ENCODE results near the gene RPH3AL.
"Not testable (repeated sequence)": the region's sequence is repeated elsewhere in the genome, so short reads cannot be mapped to it uniquely, and the experiment has no call there.

The RPH3AL gene

GRCh38 chr17:237406-237955 lies 115.1 kb downstream of the RPH3AL start:
- DNase-seq (ENCODE audit: low spot score): no peak

DNA sequence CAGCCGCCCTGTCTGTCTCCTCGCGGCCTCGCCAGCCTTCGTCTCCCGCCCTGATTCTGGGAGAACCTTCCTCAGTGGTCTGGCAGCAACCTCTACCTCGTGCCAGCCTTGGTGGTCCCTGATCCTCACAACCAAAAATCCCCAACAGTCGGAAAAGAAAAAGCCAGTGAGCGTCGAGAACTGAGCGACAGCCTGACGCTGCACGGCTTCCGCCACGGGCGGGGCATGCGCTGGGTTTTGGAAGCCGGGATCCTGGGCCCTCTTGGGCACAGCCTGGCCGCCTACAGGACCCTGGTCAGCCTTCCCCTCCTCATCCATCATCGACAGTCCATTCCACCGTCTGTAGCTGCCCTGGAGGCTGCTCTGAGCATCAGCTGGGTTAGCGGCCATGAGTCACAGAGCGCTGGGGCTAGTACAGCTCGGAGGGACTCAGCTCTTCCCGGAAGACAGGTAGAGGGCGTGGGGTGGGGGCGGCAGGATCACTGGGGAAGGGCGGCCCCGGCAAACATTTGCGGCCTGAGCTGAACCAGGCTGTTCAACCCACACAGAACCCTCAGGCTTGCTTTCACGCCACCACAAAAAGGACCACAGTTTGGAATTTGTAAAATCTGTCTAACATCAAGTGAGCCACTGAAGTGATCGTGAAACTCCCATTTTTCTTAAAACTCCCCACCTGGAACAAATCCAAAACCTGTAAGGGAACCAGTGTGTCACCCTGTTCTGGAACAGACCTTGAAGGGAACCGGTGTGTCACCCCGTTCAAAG lies 115.8 kb downstream of the RPH3AL start:
- DNase-seq (ENCODE audit: low spot score): no peak

GRCh38 chr17:235831-236640 lies 116.6 kb downstream of the RPH3AL start:
- no peak for DNase-seq (ENCODE audit: low spot score)

DNA sequence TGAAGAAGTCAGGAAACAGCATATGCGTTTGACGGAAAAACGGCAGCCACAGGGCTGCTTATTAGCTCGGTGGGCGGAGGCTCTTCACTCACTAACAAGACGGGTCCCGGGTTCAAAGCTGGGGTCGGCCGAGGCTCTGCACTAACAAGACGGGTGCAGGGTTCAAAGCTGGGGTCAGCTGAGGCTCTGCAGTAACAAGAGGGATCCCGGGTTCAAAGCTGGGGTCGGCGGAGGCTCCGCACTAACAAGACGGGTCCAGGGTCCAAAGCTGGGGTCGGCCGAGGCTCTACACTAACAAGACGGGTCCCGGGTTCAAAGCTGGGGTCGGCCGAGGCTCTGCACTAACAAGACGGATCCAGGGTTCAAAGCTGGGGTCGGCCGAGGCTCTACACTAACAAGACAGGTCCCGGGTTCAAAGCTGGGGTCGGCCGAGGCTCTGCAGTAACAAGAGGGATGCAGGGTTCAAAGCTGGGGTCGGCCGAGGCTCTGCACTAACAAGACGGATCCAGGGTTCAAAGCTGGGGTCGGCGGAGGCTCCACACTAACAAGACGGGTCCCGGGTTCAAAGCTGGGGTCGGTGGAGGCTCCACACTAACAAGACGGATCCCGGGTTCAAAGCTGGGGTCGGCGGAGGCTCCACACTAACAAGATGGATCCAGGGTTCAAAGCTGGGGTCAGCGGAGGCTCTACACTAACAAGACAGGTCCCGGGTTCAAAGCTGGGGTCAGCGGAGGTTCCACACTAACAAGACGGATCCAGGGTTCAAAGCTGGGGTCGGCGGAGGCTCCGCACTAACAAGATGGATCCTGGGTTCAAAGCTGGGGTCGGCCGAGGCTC lies 117.4 kb downstream of the RPH3AL start:
- not testable (repeated sequence) for DNase-seq (ENCODE audit: low spot score)

DNA sequence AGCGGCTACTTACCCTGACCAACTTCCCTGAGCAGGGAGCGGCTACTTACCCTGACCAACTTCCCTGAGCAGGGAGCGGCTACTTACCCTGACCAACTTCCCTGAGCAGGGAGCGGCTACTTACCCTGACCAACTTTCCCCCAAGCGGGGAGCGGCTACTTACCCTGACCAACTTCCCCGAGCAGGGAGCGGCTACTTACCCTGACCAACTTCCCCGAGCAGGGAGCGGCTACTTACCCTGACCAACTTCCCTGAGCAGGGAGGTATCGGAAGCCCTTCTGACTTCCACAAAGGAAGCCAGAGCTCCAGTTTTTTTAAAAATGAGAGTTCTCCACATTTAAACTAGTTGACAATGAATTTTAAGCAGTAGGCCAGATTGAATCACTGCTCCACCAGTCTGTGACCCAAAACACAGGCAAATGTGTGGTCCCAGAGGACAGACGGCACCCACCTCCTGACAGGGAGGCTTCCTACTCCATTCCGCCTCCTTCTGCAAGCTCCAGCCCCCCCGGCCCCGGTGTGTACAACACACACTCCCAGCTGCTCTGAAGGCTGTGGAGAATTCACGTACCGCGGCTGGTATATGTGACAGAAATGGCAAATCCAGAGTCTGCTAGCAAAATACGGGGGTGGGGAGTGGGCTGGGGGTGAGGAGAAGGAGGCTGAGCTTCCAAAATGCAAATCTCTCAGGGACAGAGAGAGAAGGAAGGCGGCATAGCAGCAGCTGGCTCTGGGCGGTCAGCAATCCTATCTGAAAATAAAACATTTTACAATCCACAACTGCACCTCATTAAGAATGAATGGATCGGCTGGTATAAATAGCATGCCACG lies 118.2 kb downstream of the RPH3AL start:
- DNase-seq (ENCODE audit: low spot score): not testable (repeated sequence)

DNA sequence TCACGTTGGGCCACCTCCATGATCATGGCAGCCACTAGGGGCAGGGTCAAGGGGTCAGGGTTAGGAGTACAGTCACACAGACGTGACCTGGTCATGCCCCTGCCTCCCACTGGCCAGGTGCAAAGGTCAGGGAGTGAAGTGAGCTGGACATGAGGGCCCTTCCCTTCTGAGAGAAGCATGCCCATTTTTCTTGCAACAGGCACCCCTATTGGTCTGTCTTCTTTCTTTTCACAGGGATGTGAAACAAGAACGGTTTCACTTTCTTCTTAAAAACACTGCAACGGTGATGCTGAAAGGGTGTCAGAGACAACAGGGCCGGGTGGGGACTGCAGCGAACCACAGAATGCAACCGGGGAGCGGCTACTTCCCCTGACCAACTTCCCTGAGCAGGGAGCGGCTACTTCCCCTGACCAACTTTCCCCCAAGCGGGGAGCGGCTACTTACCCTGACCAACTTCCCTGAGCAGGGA lies 119.1 kb downstream of the RPH3AL start:
- no peak for DNase-seq (ENCODE audit: low spot score)

DNA sequence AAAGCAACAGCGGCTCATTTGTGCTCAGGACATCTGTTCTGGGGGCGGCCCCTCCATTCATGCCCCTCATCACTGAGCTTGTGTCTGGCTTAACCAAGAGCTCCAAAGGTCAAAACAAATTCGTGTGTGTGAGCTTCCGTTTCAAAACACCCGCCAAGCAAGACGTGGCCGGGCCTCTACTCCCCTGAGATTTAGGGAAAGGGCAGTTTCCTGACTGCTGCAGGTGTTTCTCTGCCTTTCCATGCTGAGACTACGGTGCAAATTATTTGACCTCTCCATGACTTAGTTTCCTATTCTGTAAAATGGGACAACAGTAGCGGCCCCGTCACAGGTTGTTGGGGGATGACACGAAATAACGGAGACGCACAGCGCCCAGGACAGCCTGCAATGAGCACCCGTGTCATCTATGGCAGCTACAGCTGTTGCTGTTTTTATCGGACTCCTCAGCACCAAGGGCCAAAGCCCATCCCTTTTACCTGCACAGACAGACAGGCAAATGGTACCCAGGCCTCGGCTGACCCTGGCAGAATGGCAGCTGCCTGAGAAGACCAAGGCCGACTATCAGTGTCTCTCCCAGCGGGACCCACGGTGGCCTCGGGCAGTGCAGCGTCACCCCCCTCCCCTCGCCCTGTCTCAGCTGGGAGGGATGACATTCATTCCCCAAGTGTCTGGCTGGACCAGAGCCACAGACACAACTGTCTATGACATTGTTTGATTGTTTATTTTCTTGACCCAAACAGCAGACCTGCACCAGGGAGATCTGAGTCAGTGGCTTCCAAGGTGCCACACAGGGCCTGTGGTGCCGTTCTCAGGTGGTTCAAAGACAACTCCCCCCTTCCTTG lies 120.4 kb downstream of the RPH3AL start:
- DNase-seq (ENCODE audit: low spot score): no peak

- DNase-seq (ENCODE audit: low spot score): no peak
These were observed 121.2 kb downstream of the RPH3AL start for GRCh38 chr17:231191-231965.

DNA sequence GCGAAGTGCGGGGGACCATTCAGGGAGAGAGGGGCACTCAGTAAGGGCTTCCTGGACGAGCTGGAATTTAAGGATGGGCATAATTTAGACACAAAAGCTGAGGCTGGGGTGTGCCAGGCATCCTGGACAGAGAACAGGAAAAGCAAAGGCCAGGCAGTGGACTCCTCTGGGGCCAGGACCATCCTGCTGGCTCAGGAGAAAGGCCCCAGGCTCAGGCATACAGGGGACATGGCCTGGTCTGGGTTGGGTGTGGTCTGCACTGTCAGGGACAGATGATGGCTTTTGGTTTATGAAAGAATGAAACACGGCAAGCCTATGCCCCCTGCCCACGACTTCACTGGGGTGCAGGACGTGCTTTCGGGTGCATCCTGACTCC lies 122.2 kb downstream of the RPH3AL start:
- DNase-seq (ENCODE audit: low spot score): no peak

GRCh38 chr17:229709-230394 lies 122.8 kb downstream of the RPH3AL start:
- DNase-seq (ENCODE audit: low spot score): no peak

GRCh38 chr17:228951-229708 lies 123.5 kb downstream of the RPH3AL start:
- DNase-seq (ENCODE audit: low spot score): no peak

DNA sequence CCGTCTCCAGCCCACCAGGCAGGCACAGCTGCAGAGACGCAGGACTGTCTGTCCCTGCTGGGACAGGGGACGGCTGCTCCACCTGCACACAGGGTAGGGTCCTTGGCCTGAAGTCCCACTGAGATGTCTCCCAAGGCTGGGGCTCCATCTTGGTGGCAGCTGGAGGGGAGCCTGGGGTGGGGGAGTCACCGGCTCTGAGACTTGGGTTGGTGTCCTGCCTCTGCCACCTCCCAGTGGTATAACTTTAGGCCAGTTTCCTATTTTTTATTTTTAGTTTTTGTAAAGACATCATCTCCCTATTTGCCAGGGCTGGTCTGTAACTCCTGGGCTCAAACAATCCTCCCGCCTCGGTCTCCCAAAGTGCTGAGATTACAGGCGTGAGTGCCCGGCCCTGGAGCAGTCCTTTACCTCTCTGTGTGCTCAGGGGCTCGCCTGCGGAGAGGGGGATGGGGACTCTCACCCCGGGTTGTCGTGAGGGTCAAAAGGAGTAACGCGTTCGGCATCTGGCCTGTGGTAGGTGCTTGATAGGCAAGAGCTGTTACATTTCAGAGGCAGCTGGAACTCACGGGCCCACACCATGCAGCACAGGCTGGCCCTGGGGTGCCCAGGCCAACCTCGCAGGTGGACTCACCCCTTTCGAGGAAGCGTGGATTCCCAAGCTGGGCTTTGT lies 124.5 kb downstream of the RPH3AL start:
- DNase-seq (ENCODE audit: low spot score): no peak

DNA sequence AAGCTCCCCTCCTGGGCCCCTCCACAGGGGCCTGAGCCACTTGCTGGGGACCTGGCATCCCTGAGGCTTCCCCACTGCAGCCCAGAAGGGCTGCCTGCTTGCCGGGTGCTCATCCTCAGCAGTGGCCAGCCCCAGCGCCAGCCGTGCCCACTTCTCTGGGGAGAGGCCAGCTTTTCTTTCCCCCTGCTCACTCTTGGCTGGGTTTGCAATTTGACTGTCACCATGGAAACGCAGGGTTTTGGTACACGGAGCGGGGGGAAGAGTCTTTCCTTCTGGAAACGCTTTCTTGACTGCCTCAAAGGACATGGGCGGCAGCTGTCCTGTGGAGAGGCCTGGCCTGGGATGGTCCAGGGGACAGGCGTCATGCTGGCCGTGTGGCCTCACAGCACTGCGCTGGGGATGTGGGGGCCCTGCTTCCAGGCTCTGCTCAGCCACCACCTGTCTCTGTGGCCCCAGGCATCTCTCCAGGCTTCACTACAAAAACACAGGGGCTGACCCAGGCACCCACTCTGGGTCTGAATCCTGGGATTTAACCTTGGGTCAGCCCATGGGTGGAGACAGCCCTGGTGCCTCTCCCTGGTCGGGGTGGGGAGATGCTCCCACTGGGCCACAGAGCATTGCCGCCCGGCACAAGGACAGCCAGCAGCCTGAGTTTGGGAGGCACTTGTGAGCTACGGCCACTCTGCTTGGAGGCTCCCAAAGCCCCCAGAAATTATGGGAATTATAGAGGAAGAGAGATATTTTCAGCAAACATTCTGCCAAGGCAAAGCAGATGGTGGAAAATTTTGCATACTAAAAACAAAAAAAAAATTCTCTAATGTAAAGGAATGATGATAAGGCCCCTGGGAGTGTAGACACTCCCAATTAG lies 125.3 kb downstream of the RPH3AL start:
- no peak for DNase-seq (ENCODE audit: low spot score)

- DNase-seq (ENCODE audit: low spot score): no peak
These were observed 126.2 kb downstream of the RPH3AL start for GRCh38 chr17:226108-227077.

DNA sequence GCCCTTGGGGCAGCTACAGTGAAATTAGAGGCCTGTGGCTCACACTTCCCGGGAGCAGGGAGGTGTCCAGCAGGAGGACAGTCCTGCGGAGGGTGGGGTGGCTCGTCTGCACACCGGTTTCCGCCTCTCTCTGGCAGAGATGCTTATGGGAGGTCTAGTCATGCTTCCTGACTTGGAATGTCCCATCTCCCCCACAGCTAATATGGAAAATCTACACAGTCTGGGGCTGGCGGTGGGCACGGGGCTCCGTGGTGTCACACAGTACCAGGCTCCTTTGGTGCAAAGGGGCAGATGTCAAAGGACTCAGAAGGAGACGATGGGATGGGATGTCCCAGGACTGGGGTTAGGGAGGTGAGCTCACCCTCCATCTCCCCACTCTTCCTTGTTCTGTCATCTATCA lies 127.1 kb downstream of the RPH3AL start:
- DNase-seq (ENCODE audit: low spot score): no peak
